B cell (primary cell): ENCODE data around the gene FAM222A. TPM values are rescaled to one million over a fixed set of nuclear protein-coding genes. Genes with fewer than 3 reads are reported as not detected.

Source experiments
- ATAC-seq: fragments of 200-7000 bp; cut with Tn5 transposase; one replicate; pipeline ENCODE4 v1.10.0; 2021; ENCODE audit warnings: low read depth, mild to moderate bottlenecking, moderate number of reproducible peaks, moderate library complexity
- CTCF ChIA-PET: fragments of 350-600 bp; sonication (Branson Sonifier 250); formaldehyde crosslinking; loops from one replicate; lab custom pipeline; 2021; ENCODE audit warnings: antibody characterized with exemption, inconsistent platforms; lab: Charles Lee
- POLR2A ChIA-PET: fragments of 350-600 bp; sonication (Branson Sonifier 250); formaldehyde crosslinking; loops from one replicate; lab custom pipeline; 2021; ENCODE audit warnings: antibody characterized with exemption; lab: Charles Lee
- DNase-seq: peaks from one replicate; pipeline ENCODE4 v3.0.0; 2013
- H2AFZ ChIP-seq: 2 replicates; pipeline ENCODE4 v1.6.1; 2012; ENCODE audit warnings: mild to moderate bottlenecking, low read depth, low read length; ENCODE audit not compliant: insufficient read depth, poor library complexity, severe bottlenecking
- H3K27ac ChIP-seq, 2 donors: 1 replicate in 1 of 2; 2 replicates in 1 of 2; pipeline ENCODE4 v1.5.1; 2012 to 2013; ENCODE audit warnings: low read length in 2 of 2, mild to moderate bottlenecking in 2 of 2, moderate library complexity in 1 of 2
- H3K27me3 ChIP-seq, 4 experiments: fragments of 200-600 bp in 1 of 4; sonication (generic) in 1 of 4; replicated peaks in 1 of 4; 1 replicate in 2 of 4; 2 replicates in 2 of 4; pipeline versions ENCODE4 v1.6.1 to v1.7.0; 2013 to 2016; ENCODE audit warnings: low read length in 3 of 4, mild to moderate bottlenecking in 2 of 4, mixed read lengths in 1 of 4, moderate library complexity in 1 of 4; ENCODE audit not compliant: insufficient read depth in 4 of 4, control insufficient read depth in 3 of 4; ENCODE audit errors: control extremely low read depth in 1 of 4
- H3K36me3 ChIP-seq, 2 experiments: replicated peaks in 1 of 2; 1 replicate in 1 of 2; 2 replicates in 1 of 2; pipeline versions ENCODE4 v1.6.1 to v1.7.1; 2013; ENCODE audit warnings: low read length in 1 of 2; ENCODE audit not compliant: insufficient read depth in 2 of 2, control insufficient read depth in 1 of 2; ENCODE audit errors: control extremely low read depth in 1 of 2, extremely low read depth in 1 of 2
- H3K4me1 ChIP-seq, 2 donors: fragments of 200-600 bp in 1 of 2; sonication (generic) in 1 of 2; 1 replicate in 1 of 2; 2 replicates in 1 of 2; pipeline versions ENCODE4 v1.5.1 to v1.6.1; 2013 to 2017; ENCODE audit warnings: low read length in 2 of 2; ENCODE audit not compliant: control insufficient read depth in 2 of 2, insufficient read depth in 2 of 2
- H3K4me2 ChIP-seq: replicated peaks from 2 replicates; pipeline ENCODE3; 2012; ENCODE audit warnings: mild to moderate bottlenecking, low read depth, low read length; ENCODE audit not compliant: poor library complexity, severe bottlenecking
- H3K4me3 ChIP-seq, 5 experiments: fragments of 200-600 bp in 1 of 5; sonication (generic) in 1 of 5; 1 replicate in 3 of 5; 2 replicates in 2 of 5; pipeline versions ENCODE4 v1.5.1 to v1.7.0; 2011 to 2016; ENCODE audit warnings: low read length in 4 of 5, mild to moderate bottlenecking in 4 of 5, low read depth in 2 of 5, control low read depth in 1 of 5, moderate library complexity in 1 of 5; ENCODE audit not compliant: insufficient read depth in 1 of 5; ENCODE audit errors: control extremely low read depth in 1 of 5, extremely low read depth in 1 of 5
- H3K79me2 ChIP-seq: fragments of 200-600 bp; sonication (generic); one replicate; pipeline ENCODE4 v1.6.0; 2016; ENCODE audit warnings: low read length; ENCODE audit not compliant: control insufficient read depth, insufficient read depth
- H3K9ac ChIP-seq: fragments of 200-600 bp; sonication (generic); 2 replicates; pipeline ENCODE4 v1.6.1; 2017; ENCODE audit warnings: mild to moderate bottlenecking, low read length, moderate library complexity
- H3K9me3 ChIP-seq, 3 donors: one replicate each; pipeline versions ENCODE4 v1.6.1 to v1.7.1; 2013; ENCODE audit warnings: low read length in 2 of 3; ENCODE audit not compliant: control insufficient read depth in 2 of 3, insufficient read depth in 1 of 3; ENCODE audit errors: control extremely low read depth in 1 of 3
- H4K20me1 ChIP-seq: 2 replicates; pipeline ENCODE4 v1.6.0; 2012; ENCODE audit warnings: mild to moderate bottlenecking, low read length; ENCODE audit not compliant: insufficient read depth, control insufficient read depth, poor library complexity, severe bottlenecking
- H3K27ac Mint-ChIP-seq: one replicate; pipeline ENCODE4 v1.8.0; 2021; ENCODE audit warnings: mixed read lengths
- H3K27me3 Mint-ChIP-seq: one replicate; pipeline ENCODE4 v1.8.0; 2021; ENCODE audit warnings: mixed read lengths
- H3K4me1 Mint-ChIP-seq: one replicate; pipeline ENCODE4 v1.8.0; 2021; ENCODE audit warnings: mixed read lengths
- H3K4me3 Mint-ChIP-seq: one replicate; pipeline ENCODE4 v1.8.0; 2021; ENCODE audit warnings: mixed read lengths
- H3K9me3 Mint-ChIP-seq: one replicate; pipeline ENCODE4 v1.8.0; 2022; ENCODE audit warnings: mixed read lengths; ENCODE audit not compliant: insufficient read depth
- EZH2 ChIP-seq: IDR thresholded peaks from 2 replicates; pipeline ENCODE4 v1.6.1; 2012; ENCODE audit warnings: borderline replicate concordance, low read depth, mild to moderate bottlenecking, moderate library complexity, low read length; ENCODE audit not compliant: insufficient read depth, poor library complexity, severe bottlenecking
- WGBS: methylation state at CpG from one replicate; pipeline ENCODE4 v1.1.5; 2013; ENCODE audit warnings: missing lambda C conversion rate; ENCODE audit not compliant: insufficient coverage; 5-methylcytosine and 5-hydroxymethylcytosine counted together
- intact Hi-C: fragments of 100-400 bp; cut with micrococcal nuclease; formaldehyde crosslinking; loops from one replicate; pipeline ENCODE4 v1.10.0; 2022
- polyA plus RNA-seq: library from polyadenylated mRNA; depleted of rRNA; stranded (reverse); fragments of >200 nt; gene quantifications from 2 replicates; pipeline ENCODE4 v1.2.3, GENCODE V29; 2012
- total RNA-seq, 2 donors: library from RNA; stranded (reverse); fragments of 120-200 nt in 1 of 2; gene quantifications; 1 replicate in 1 of 2; 2 replicates in 1 of 2; pipeline versions ENCODE4 v1.2.3 to v1.2.4, GENCODE V29; 2013 to 2022
- TF ChIP-seq, protein P1 (sequence below): fragments of 200-600 bp; IDR thresholded peaks from one replicate; pipeline ENCODE4 v1.8.0; 2022; ENCODE audit warnings: antibody characterized with exemption, mild to moderate bottlenecking

The FAM222A gene
- total and polyA plus RNA-seq, 2 donors (not counting 1 experiment from before 2014, with no cell fraction given), result 0.49 to 4.6 TPM

GRCh38 chr12:109724321-109724892, 10.8 kb downstream of the FAM222A start:
- no peak overlapping the region for H3K27ac ChIP-seq
- intact Hi-C loops, result no loop called here
- no peak overlapping the region for H2AFZ ChIP-seq
- no peak overlapping the region for H3K4me2 ChIP-seq
- no peaks in the 10 kb centered on the region for H3K79me2 ChIP-seq
- H3K4me3 ChIP-seq, result no peak overlapping the region
- peaks cover 0 to 9% (median 0%) of the 10 kb centered on the region in 4 experiments for H3K27me3 ChIP-seq
- H3K27ac Mint-ChIP-seq, result no peak overlapping the region
- H3K9me3 ChIP-seq, result no peaks in the 10 kb centered on the region
- H3K9me3 Mint-ChIP-seq, result no peaks in the 10 kb centered on the region
- CTCF ChIA-PET, result no interaction called here
- no peak for ATAC-seq
- WGBS, result 94% methylated on average over 11 of the region's 14 CpGs
- no peak overlapping the region for H3K4me3 Mint-ChIP-seq
- H3K4me1 ChIP-seq, result no peaks in the 10 kb centered on the region
- H4K20me1 ChIP-seq, result no peaks in the 10 kb centered on the region
- no peak for DNase-seq
- H3K4me1 Mint-ChIP-seq, result no peaks in the 10 kb centered on the region
- H3K27me3 Mint-ChIP-seq, result peaks cover 10% of the 10 kb centered on the region
- H3K36me3 ChIP-seq, result no peaks in the 10 kb centered on the region
- no peak for TF ChIP-seq EZH2
- TF ChIP-seq, protein P1, sequence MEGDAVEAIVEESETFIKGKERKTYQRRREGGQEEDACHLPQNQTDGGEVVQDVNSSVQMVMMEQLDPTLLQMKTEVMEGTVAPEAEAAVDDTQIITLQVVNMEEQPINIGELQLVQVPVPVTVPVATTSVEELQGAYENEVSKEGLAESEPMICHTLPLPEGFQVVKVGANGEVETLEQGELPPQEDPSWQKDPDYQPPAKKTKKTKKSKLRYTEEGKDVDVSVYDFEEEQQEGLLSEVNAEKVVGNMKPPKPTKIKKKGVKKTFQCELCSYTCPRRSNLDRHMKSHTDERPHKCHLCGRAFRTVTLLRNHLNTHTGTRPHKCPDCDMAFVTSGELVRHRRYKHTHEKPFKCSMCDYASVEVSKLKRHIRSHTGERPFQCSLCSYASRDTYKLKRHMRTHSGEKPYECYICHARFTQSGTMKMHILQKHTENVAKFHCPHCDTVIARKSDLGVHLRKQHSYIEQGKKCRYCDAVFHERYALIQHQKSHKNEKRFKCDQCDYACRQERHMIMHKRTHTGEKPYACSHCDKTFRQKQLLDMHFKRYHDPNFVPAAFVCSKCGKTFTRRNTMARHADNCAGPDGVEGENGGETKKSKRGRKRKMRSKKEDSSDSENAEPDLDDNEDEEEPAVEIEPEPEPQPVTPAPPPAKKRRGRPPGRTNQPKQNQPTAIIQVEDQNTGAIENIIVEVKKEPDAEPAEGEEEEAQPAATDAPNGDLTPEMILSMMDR, result no peak
- no peak overlapping the region for H3K9ac ChIP-seq
- POLR2A ChIA-PET, result no interaction called here

- H3K4me3 Mint-ChIP-seq, result no peak overlapping the region
- no peak for DNase-seq
- H3K4me3 ChIP-seq, result no peak overlapping the region
- H3K27ac Mint-ChIP-seq, result no peak overlapping the region
- H3K27me3 ChIP-seq, result no peaks in the 10 kb centered on the region
- H3K9me3 ChIP-seq, result no peaks in the 10 kb centered on the region
- intact Hi-C loops, result no loop called here
- ChIA-PET POLR2A (no interaction called here), CTCF (interaction anchor here (0.9 kb wide), 1 partner anchor 11 kb away, joined by 3 read pairs; no protein-coding TSS in a partner anchor)
- no peak overlapping the region for H3K27ac ChIP-seq
- no peaks in the 10 kb centered on the region for H3K9me3 Mint-ChIP-seq
- 96% methylated on average over 15 of the region's 24 CpGs for WGBS
- no peaks in the 10 kb centered on the region for H3K4me1 ChIP-seq
- TF ChIP-seq, protein P1, result no peak
- TF ChIP-seq EZH2, result no peak
- H3K4me2 ChIP-seq, result no peak overlapping the region
- H4K20me1 ChIP-seq, result no peaks in the 10 kb centered on the region
- H3K9ac ChIP-seq, result no peak overlapping the region
- H3K4me1 Mint-ChIP-seq, result no peaks in the 10 kb centered on the region
- H3K79me2 ChIP-seq, result no peaks in the 10 kb centered on the region
- H2AFZ ChIP-seq, result no peak overlapping the region
- peaks cover 5% of the 10 kb centered on the region for H3K27me3 Mint-ChIP-seq
- no peaks in the 10 kb centered on the region for H3K36me3 ChIP-seq
- no peak for ATAC-seq
Observed at GRCh38 chr12:109725321-109726105, 11.9 kb downstream of the FAM222A start.
